ENCODE results near the gene EFHD1. TPM values are rescaled to one million over a fixed set of nuclear protein-coding genes. Genes with fewer than 3 reads are reported as not detected.

EFHD1 gene
- total and polyA plus RNA-seq, 9 of the 15 experiments (the other 6 are each of a cell fraction or from before 2014, with no cell fraction given), result 0.66 to 9.1 (median 2.0) TPM

DNA sequence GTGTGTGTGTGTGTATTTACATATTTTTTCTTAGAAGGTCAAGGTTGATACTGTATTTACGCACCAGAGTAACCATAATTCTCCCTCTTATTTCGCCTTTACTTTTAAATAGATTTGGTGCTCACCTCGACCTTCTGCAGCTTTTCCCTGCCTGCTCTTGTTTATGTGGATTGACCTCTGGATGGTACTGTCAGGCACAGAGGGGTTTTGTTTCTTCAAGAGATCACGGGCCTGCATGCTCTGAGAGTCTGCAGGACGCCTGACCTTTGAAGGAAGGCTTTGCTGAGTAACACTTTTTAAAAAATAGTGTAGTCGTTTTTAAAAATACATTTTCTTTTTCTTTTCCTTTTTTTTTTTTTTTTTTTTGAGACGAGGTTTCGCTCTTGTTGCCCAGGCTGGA lies 18.1 kb upstream of the EFHD1 start:
- Histone ChIP-seq H3K36me3 (ENCODE audit: control insufficient read depth, insufficient read depth, low read length) (no peaks in the 10 kb centered on the region), H3K9me1 (ENCODE audit: control insufficient read depth, insufficient read depth, low read length) (no peaks in the 10 kb centered on the region), H2AFZ (ENCODE audit: low read depth, low read length) (no peak overlapping the region), H3K79me2 (ENCODE audit: control insufficient read depth, insufficient read depth, low read length) (no peaks in the 10 kb centered on the region), H3K9ac (ENCODE audit: insufficient read depth in 1 of 2, low read depth in 2 of 2, low read length in 2 of 2) (no peak overlapping the region), H3K4me3 (no peak overlapping the region), H3K27me3 (ENCODE audit: control insufficient read depth in 2 of 2, insufficient read depth in 2 of 2, low read length in 2 of 2) (no peaks in the 10 kb centered on the region), H3K4me2 (ENCODE audit: insufficient read depth, low read length) (no peak overlapping the region), H3K27ac (ENCODE audit: extremely low read depth, low read depth, low read length) (no peak overlapping the region), H3K9me3 (replicated peaks; ENCODE audit: control insufficient read depth, insufficient read depth, low read depth, low read length) (no peaks in the 10 kb centered on the region), H3K4me1 (replicated peaks in 1 of 2; ENCODE audit: control insufficient read depth in 2 of 2, insufficient read depth in 2 of 2, low read length in 2 of 2) (no peaks in the 10 kb centered on the region; a peak in 2 of 5 replicates), H4K20me1 (replicated peaks; ENCODE audit: control insufficient read depth, insufficient read depth, low read length) (no peaks in the 10 kb centered on the region)
- CTCF ChIA-PET (ENCODE audit: low intra/inter-chr PET ratio), result no interaction called here
- ATAC-seq, result no peak
- no peak for FAIRE-seq
- in situ Hi-C loops (cut with MboI), result loop anchor here (25.0 kb wide), 1 partner anchor 647 kb away; the partner anchor contains the start of gene ATG16L1
- WGBS (ENCODE audit: insufficient coverage, low coverage, missing lambda C conversion rate), result 11% methylated on average over 5 of the region's 8 CpGs
- no peak for DNase-seq (ENCODE audit: extremely low read depth in 1 of 4, low spot score in 3 of 4)
- POLR2A ChIA-PET, result no interaction called here
- BruUV-seq (replicated peaks), result no TSS peak
- TF ChIP-seq ZNF668 (CRISPR knock-in tag; IDR thresholded peaks at IDR 0.05), result no peak
- no peak for TF ChIP-seq ZC3H8 (IDR thresholded peaks at IDR 0.05)
- TF ChIP-seq SMC3 (conservative IDR thresholded peaks at IDR 0.05; ENCODE audit: insufficient read depth, low read depth, low read length), result no peak
- TF ChIP-seq CAMTA2 (CRISPR knock-in tag; conservative IDR thresholded peaks at IDR 0.05), result no peak
- TF ChIP-seq POLR2AphosphoS5 (IDR thresholded peaks at IDR 0.05; ENCODE audit: control insufficient read depth, insufficient read depth, low read depth, low read length), result no peak
- no peak for TF ChIP-seq POLR2H (tag; IDR thresholded peaks at IDR 0.05; ENCODE audit: low read depth)
- TF ChIP-seq ZNF77 (CRISPR knock-in tag; IDR thresholded peaks at IDR 0.05), result no peak
- no peak for TF ChIP-seq POLR2AphosphoS2 (IDR thresholded peaks at IDR 0.05; ENCODE audit: low read length)
- TF ChIP-seq, protein P1, sequence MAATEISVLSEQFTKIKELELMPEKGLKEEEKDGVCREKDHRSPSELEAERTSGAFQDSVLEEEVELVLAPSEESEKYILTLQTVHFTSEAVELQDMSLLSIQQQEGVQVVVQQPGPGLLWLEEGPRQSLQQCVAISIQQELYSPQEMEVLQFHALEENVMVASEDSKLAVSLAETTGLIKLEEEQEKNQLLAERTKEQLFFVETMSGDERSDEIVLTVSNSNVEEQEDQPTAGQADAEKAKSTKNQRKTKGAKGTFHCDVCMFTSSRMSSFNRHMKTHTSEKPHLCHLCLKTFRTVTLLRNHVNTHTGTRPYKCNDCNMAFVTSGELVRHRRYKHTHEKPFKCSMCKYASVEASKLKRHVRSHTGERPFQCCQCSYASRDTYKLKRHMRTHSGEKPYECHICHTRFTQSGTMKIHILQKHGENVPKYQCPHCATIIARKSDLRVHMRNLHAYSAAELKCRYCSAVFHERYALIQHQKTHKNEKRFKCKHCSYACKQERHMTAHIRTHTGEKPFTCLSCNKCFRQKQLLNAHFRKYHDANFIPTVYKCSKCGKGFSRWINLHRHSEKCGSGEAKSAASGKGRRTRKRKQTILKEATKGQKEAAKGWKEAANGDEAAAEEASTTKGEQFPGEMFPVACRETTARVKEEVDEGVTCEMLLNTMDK (IDR thresholded peaks at IDR 0.05; ENCODE audit: borderline replicate concordance, insufficient read depth, low read depth, low read length, poor library complexity, severe bottlenecking), result no peak
- TF ChIP-seq, protein P2, sequence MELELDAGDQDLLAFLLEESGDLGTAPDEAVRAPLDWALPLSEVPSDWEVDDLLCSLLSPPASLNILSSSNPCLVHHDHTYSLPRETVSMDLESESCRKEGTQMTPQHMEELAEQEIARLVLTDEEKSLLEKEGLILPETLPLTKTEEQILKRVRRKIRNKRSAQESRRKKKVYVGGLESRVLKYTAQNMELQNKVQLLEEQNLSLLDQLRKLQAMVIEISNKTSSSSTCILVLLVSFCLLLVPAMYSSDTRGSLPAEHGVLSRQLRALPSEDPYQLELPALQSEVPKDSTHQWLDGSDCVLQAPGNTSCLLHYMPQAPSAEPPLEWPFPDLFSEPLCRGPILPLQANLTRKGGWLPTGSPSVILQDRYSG (tag; conservative IDR thresholded peaks at IDR 0.05; ENCODE audit: low read depth), result no peak
- no peak for TF ChIP-seq ZKSCAN3 (CRISPR knock-in tag; IDR thresholded peaks at IDR 0.05)
- TF ChIP-seq, protein P3, sequence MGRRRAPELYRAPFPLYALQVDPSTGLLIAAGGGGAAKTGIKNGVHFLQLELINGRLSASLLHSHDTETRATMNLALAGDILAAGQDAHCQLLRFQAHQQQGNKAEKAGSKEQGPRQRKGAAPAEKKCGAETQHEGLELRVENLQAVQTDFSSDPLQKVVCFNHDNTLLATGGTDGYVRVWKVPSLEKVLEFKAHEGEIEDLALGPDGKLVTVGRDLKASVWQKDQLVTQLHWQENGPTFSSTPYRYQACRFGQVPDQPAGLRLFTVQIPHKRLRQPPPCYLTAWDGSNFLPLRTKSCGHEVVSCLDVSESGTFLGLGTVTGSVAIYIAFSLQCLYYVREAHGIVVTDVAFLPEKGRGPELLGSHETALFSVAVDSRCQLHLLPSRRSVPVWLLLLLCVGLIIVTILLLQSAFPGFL (CRISPR knock-in tag; IDR thresholded peaks at IDR 0.05), result no peak
- no peak for TF ChIP-seq PHF8 (IDR thresholded peaks at IDR 0.05; ENCODE audit: borderline replicate concordance, low read length)
- no peak for TF ChIP-seq MTF1 (CRISPR knock-in tag; IDR thresholded peaks at IDR 0.05; ENCODE audit: borderline replicate concordance)
- TF ChIP-seq, protein P4, sequence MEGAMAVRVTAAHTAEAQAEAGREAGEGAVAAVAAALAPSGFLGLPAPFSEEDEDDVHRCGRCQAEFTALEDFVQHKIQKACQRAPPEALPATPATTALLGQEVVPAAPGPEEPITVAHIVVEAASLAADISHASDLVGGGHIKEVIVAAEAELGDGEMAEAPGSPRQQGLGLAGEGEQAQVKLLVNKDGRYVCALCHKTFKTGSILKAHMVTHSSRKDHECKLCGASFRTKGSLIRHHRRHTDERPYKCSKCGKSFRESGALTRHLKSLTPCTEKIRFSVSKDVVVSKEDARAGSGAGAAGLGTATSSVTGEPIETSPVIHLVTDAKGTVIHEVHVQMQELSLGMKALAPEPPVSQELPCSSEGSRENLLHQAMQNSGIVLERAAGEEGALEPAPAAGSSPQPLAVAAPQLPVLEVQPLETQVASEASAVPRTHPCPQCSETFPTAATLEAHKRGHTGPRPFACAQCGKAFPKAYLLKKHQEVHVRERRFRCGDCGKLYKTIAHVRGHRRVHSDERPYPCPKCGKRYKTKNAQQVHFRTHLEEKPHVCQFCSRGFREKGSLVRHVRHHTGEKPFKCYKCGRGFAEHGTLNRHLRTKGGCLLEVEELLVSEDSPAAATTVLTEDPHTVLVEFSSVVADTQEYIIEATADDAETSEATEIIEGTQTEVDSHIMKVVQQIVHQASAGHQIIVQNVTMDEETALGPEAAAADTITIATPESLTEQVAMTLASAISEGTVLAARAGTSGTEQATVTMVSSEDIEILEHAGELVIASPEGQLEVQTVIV (CRISPR knock-in tag; IDR thresholded peaks at IDR 0.05; ENCODE audit: borderline replicate concordance), result no peak
- TF ChIP-seq DDX20 (tag; IDR thresholded peaks at IDR 0.05; ENCODE audit: low read depth), result no peak
- intact Hi-C loops (cut with micrococcal nuclease), result no loop called here

Measured in K562 (cell line).